ENCODE data around the gene SDK1.
A peak's percentile ranks its signal among the peaks of the same experiment; 100 is the strongest.
"Not testable (repeated sequence)": the region's sequence is repeated elsewhere in the genome, so short reads cannot be mapped to it uniquely, and the experiment has no call there.

SDK1 gene

GRCh38 chr7:3937146-3937545 lies 636.1 kb downstream of the SDK1 start:
- in situ Hi-C loops (cut with HindIII; ENCODE audit: low pct_ligation_motif_present, low pct_unique_long_range_greater_than_20kb, low sequenced_read_pairs), result no loop called here
- DNase-seq, result no peak

- DNase-seq, result no peak
- in situ Hi-C loops (cut with HindIII; ENCODE audit: low pct_ligation_motif_present, low pct_unique_long_range_greater_than_20kb, low sequenced_read_pairs), result no loop called here
Observed at GRCh38 chr7:3937605-3938004, 636.6 kb downstream of the SDK1 start.

- DNase-seq; in situ Hi-C loops (cut with HindIII; ENCODE audit: low pct_ligation_motif_present, low pct_unique_long_range_greater_than_20kb, low sequenced_read_pairs): not testable (repeated sequence)
Observed at GRCh38 chr7:3941706-3942105, 640.7 kb downstream of the SDK1 start.

GRCh38 chr7:3942276-3942675 lies 641.2 kb downstream of the SDK1 start:
- DNase-seq, result no peak
- in situ Hi-C loops (cut with HindIII; ENCODE audit: low pct_ligation_motif_present, low pct_unique_long_range_greater_than_20kb, low sequenced_read_pairs), result no loop called here

- in situ Hi-C loops (cut with HindIII; ENCODE audit: low pct_ligation_motif_present, low pct_unique_long_range_greater_than_20kb, low sequenced_read_pairs), result no loop called here
- peak; percentile 52 for DNase-seq
Observed at GRCh38 chr7:3942816-3943745, 642.0 kb downstream of the SDK1 start.

- in situ Hi-C loops (cut with HindIII; ENCODE audit: low pct_ligation_motif_present, low pct_unique_long_range_greater_than_20kb, low sequenced_read_pairs), result no loop called here
- peak; percentile 63 for DNase-seq
Observed at GRCh38 chr7:3943779-3944520, 642.9 kb downstream of the SDK1 start.

- in situ Hi-C loops (cut with HindIII; ENCODE audit: low pct_ligation_motif_present, low pct_unique_long_range_greater_than_20kb, low sequenced_read_pairs), result no loop called here
- DNase-seq, result no peak
Observed at GRCh38 chr7:3949242-3949640, 648.2 kb downstream of the SDK1 start.

GRCh38 chr7:3950249-3950648 lies 649.2 kb downstream of the SDK1 start:
- in situ Hi-C loops (cut with HindIII; ENCODE audit: low pct_ligation_motif_present, low pct_unique_long_range_greater_than_20kb, low sequenced_read_pairs), result no loop called here

GRCh38 chr7:3951316-3952055 lies 650.4 kb downstream of the SDK1 start:
- no peak for DNase-seq
- in situ Hi-C loops (cut with HindIII; ENCODE audit: low pct_ligation_motif_present, low pct_unique_long_range_greater_than_20kb, low sequenced_read_pairs), result no loop called here

More at GRCh38 chr7:3950249-3950648, 649.2 kb downstream of the SDK1 start:
- DNase-seq, result no peak

GRCh38 chr7:3953133-3953532 lies 652.1 kb downstream of the SDK1 start:
- DNase-seq, result no peak
- in situ Hi-C loops (cut with HindIII; ENCODE audit: low pct_ligation_motif_present, low pct_unique_long_range_greater_than_20kb, low sequenced_read_pairs), result no loop called here

- no peak for DNase-seq
- in situ Hi-C loops (cut with HindIII; ENCODE audit: low pct_ligation_motif_present, low pct_unique_long_range_greater_than_20kb, low sequenced_read_pairs), result no loop called here
Observed at GRCh38 chr7:3953946-3954345, 652.9 kb downstream of the SDK1 start.

- in situ Hi-C loops (cut with HindIII; ENCODE audit: low pct_ligation_motif_present, low pct_unique_long_range_greater_than_20kb, low sequenced_read_pairs), result no loop called here
- DNase-seq, result no peak
Observed at GRCh38 chr7:3955026-3955425, 654.0 kb downstream of the SDK1 start.

GRCh38 chr7:3955751-3956696 lies 655.0 kb downstream of the SDK1 start:
- DNase-seq, result peak; percentile 97
- in situ Hi-C loops (cut with HindIII; ENCODE audit: low pct_ligation_motif_present, low pct_unique_long_range_greater_than_20kb, low sequenced_read_pairs), result no loop called here

- in situ Hi-C loops (cut with HindIII; ENCODE audit: low pct_ligation_motif_present, low pct_unique_long_range_greater_than_20kb, low sequenced_read_pairs), result no loop called here
- DNase-seq, result no peak
Observed at GRCh38 chr7:3956949-3957348, 655.9 kb downstream of the SDK1 start.

GRCh38 chr7:3957472-3958108 lies 656.5 kb downstream of the SDK1 start:
- in situ Hi-C loops (cut with HindIII; ENCODE audit: low pct_ligation_motif_present, low pct_unique_long_range_greater_than_20kb, low sequenced_read_pairs), result no loop called here
- DNase-seq, result no peak

GRCh38 chr7:3958109-3958483 lies 657.0 kb downstream of the SDK1 start:
- in situ Hi-C loops (cut with HindIII; ENCODE audit: low pct_ligation_motif_present, low pct_unique_long_range_greater_than_20kb, low sequenced_read_pairs), result no loop called here
- no peak for DNase-seq

- DNase-seq, result no peak
- in situ Hi-C loops (cut with HindIII; ENCODE audit: low pct_ligation_motif_present, low pct_unique_long_range_greater_than_20kb, low sequenced_read_pairs), result no loop called here
Observed at GRCh38 chr7:3959364-3959763, 658.3 kb downstream of the SDK1 start.

Measured in ACHN (cell line).